ENCODE measurements around the gene TMEM131.
"Not testable (repeated sequence)": the region's sequence is repeated elsewhere in the genome, so short reads cannot be mapped to it uniquely, and the experiment has no call there.

TMEM131 gene

DNA sequence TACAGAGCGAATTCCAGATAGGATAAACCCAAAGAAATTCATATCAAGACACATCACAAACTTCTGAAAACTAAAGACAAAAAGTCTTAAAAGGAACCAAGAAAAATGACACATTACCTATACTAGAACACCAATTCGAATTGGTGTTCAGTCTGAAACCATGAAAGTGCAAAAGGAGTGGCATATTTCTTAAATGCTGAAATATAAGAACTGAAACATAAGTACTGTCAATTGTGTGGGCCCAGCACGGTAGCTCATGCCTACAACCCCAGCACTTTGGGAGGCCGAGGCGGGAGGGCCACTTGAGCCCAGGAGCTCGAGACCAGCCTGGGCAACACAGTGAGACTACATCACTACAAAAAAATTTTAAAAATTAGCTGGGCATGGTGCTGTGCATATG is 43.4 kb downstream of the TMEM131 start:
- no peak for DNase-seq

DNA sequence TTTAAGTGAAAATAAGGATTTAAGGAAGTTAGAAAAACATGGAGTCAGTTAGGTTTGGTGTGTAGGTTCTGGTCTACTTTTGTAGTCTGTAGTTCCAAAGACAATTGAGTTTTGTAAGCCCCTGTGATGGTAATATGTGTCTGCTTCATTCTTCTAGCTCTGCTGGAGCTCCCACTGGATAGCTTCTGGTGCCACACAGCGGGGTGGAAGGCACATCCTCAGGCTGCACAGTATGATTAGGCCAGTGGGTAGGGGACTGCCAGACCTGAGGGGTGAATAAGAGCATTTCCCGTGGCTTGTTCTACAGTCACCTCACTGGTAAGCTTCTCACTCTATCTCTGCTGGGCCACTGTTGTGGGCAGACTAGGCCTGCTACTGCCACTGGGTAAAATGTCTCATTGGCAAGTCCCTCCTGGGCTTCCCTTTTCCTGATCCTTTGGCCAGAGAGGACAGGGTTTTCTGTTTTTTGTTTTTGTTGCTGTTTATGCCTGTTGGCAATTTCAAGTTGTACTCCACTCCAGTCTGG is 44.5 kb downstream of the TMEM131 start:
- no peak for DNase-seq

- no peak for DNase-seq
These were observed 45.2 kb downstream of the TMEM131 start for GRCh38 chr2:97950329-97951154.

DNA sequence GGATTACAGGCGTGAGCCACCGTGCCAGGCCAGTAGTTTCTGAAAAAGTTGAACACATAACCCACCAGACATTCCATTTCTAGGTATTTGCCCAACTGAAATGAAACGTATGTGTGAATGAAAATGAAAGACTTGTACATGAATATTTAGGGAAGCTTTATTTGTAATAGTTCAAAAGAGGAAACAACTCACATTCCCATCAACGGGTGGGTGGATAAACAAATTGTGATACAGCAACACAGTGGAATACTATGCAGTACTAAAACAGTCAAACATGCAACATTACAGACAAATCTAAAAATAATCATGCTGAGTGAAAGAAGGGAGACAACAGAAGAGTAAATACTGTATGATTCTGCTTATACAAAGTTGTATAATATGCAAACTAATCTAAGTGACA is 46.8 kb downstream of the TMEM131 start:
- no peak for DNase-seq

- DNase-seq, result no peak
These were observed 50.0 kb downstream of the TMEM131 start for GRCh38 chr2:97945791-97946190.

GRCh38 chr2:97936881-97937280 is 58.9 kb downstream of the TMEM131 start:
- no peak for DNase-seq

DNA sequence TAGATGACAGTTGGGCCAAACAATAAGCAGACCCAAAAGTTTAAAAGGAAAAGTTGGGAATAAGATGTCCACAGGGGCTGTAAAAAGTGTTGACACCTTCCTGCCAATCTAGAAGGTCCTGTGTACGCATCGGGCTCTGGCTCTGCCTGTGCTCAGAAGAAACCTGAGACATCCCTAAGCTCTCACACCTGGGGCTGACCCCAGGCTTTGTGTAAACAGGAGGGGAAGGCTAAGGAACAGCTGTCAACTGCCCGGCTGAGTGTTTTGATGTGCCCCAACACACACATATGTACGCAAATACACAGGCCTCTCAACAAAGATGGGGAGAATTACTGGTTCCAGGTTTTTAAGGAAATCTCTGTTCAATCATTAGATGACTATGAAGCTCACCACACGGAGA is 59.5 kb downstream of the TMEM131 start:
- peak; percentile 12 for DNase-seq

- no peak for DNase-seq
These were observed 60.0 kb downstream of the TMEM131 start for GRCh38 chr2:97935719-97936161.

DNA sequence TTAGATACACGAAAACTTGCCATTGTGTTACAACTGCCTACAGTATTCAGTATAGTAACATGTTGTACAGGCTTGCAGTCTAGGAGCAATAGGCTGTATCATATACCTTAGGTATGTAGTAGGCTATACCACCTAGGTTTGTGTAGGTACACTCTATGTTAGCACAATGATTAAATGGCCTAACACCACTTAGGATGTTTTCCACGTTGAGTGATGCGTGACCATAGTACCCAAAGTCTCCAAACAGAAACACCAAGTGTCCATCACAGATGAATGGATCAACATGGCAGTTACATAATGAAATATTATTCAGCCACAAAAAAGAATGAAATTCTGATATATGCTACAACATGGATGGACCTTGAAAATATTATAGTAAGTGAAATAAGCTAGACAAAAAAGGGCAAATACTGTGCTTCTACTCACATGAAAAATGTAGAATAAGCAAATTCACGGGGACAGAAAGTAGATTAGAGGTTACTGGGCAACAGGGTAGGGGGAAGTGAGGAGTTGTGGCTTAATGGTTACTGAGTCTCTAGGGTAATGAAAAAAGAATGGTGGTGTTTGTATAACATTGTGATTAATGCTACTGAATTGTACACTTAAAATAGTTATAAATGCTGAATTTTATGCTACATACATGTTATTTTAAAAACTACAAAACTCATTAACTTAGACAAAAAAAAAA is 62.6 kb downstream of the TMEM131 start:
- DNase-seq, result no peak

GRCh38 chr2:97931858-97932225 is 63.9 kb downstream of the TMEM131 start:
- DNase-seq, result no peak

DNA sequence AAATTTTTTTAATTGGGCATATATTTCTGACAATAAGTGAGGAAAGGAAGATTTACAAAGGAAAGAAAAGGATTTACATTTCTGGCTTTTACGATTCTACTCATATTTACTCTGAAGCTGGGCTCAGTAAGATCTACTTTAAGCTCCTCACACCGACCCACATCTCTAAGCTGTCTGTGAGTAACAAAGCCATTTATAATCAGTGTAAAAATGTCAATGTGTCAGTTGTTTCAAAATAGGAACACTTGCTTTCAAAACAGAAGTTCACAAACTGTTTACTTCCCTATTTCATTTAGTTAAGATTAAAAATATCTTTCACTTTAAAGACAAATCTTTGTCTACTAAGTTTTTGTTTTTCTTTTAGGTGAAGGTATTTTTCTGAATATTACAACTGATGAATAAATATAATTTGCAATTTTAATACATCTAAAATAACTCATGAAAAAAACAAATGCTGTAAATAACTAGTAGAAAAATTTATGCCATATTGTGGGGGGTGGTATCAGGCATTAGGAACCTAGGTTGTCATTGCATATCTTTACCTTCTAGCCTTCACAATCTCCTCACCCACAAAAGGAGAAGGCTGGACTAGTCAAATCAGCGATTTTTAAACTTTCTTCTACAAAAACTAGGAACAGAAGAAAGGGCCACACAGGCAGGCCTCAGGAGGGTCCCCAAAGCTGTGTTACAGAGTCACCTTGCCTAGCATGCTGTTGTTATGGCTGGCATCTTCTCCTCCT is 64.5 kb downstream of the TMEM131 start:
- no peak for DNase-seq

DNA sequence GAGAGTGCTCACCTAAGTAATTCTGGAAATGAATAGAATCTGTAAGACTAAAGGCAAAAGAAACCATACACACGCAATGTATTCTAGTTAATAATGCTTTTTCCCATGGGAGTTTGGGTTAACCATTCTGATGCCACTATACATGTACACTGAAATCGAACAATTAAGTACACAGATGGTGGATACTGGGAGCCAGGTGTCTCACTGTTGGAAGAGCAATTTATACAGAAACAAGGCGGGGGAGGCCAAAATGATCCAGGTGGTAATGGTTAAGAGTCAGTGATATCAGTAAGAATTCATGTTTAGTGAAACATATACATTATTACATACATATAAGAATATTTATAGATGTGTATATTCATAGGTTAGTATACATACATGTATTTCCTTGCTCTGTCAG is 67.2 kb downstream of the TMEM131 start:
- no peak for DNase-seq

- no peak for DNase-seq
These were observed 68.8 kb downstream of the TMEM131 start for GRCh38 chr2:97926946-97927345.

- DNase-seq, result no peak
These were observed 71.6 kb downstream of the TMEM131 start for GRCh38 chr2:97924194-97924593.

- no peak for DNase-seq
These were observed 75.9 kb downstream of the TMEM131 start for GRCh38 chr2:97919858-97920257.

GRCh38 chr2:97918818-97919217 is 76.9 kb downstream of the TMEM131 start:
- no peak for DNase-seq

- not testable (repeated sequence) for DNase-seq
These were observed 78.1 kb downstream of the TMEM131 start for GRCh38 chr2:97917668-97918067.

DNA sequence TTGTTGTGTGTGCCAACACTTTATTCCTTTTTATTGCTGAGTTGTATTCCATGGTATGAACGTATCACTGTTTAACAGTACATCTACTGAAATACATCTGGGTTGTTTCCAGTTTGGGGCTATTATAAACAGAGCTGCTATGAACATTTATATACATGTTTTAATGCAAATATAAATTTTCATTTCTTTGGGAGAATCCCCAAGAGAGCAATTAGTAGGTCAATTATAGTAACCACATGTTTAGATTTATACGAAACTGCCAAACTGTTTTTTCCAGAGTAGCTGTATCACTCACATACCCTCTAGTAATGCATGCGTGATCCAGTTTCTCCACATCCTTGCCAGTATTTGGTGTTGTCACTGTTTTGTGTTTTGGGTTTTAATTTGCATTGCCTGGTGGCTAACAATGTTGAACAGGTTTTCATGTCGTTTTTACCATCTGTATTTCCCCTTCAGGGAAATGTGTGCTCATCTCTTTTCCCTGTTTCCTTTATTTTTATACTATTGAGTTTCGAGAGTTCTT is 81.0 kb downstream of the TMEM131 start:
- DNase-seq, result no peak

DNA sequence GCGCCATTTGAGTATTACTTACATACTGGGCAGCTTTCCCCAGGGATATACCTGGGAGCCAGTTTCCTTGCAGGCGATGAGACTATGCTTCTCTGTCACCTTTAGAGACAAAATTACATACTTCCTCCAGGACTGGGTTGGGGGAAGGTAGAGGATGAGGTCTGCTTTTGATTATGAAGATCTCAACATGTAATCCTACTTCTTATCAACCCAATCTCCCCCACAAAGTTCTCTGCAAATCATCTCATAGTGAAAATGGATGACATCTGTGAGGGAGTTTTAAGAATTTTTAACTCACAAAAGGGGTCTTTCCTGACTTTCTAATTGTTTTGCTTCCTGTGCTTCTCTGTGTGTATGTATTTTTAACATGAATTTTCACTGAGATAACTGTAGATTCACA is 81.9 kb downstream of the TMEM131 start:
- no peak for DNase-seq

GRCh38 chr2:97911922-97912575 is 83.7 kb downstream of the TMEM131 start:
- no peak for DNase-seq

- no peak for DNase-seq
These were observed 84.4 kb downstream of the TMEM131 start for GRCh38 chr2:97911206-97911921.

Measured in NCI-H2081 treated with DMSO at 0.1 percent for 48 hours (cell line).